ENCODE results near the gene DHX38.
A peak's percentile ranks its signal among the peaks of the same experiment; 100 is the strongest.

Gene DHX38

DNA sequence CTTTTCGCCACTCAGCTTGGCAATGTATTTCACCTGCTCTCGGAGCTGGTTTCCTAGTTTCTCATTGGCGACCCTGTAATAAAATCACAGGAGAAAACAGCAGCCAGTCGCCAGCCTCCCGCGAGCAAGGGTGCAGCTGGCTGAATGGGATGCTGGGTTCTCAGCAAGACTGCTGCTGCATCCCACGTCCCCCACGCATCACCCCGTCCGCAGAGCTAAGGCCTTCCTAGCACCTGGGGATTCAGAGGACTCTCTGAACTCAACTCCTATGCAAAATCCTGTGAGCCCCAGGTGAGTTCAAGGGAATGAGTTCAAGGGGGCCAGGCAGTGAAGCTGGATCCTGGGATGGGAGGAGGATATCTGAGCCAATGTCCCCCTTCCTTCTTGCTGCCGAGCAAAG is 29.3 kb downstream of the DHX38 start:
- no peak for DNase-seq (ENCODE audit: low read depth)

DNA sequence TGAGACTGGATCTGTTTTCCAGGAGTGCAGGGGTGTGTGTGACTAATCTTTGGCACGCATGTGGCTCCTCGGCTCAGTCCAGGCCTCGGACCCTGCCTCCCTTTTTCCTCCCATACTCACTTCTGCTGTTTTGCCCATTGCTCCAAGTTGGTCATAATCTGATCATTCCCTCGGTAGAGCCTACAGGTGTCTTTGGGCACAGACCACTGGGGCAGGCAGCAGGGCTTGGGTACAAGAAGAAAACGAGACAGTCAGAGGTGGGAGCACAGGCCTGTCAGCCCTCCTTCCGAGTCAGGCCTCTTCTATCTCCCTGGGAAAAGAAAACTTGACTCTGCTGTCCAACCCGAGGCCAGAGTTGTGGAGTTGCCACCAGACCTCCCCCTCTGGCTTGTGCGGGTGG is 29.8 kb downstream of the DHX38 start:
- DNase-seq (ENCODE audit: low read depth) = no peak

DNA sequence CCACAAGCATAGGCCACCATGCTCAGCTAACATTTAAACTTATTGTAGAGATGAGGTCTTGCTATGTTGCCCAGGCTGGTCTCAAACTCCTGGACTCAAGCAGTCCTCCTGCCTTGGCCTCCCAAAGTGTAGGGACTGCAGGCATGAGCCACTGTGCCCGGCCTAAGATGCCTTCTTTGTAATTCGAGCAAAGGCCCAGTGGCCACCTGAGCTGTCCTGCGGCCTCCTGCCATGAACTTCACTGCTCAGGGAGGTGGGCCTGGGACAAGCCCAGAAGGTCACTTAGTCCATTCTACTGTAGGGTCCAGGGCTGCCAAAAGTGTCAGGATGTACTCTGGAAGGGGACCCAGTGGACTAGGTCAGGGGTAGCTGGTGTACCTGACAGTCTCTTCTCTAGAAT is 30.5 kb downstream of the DHX38 start:
- no peak for DNase-seq (ENCODE audit: low read depth)

DNA sequence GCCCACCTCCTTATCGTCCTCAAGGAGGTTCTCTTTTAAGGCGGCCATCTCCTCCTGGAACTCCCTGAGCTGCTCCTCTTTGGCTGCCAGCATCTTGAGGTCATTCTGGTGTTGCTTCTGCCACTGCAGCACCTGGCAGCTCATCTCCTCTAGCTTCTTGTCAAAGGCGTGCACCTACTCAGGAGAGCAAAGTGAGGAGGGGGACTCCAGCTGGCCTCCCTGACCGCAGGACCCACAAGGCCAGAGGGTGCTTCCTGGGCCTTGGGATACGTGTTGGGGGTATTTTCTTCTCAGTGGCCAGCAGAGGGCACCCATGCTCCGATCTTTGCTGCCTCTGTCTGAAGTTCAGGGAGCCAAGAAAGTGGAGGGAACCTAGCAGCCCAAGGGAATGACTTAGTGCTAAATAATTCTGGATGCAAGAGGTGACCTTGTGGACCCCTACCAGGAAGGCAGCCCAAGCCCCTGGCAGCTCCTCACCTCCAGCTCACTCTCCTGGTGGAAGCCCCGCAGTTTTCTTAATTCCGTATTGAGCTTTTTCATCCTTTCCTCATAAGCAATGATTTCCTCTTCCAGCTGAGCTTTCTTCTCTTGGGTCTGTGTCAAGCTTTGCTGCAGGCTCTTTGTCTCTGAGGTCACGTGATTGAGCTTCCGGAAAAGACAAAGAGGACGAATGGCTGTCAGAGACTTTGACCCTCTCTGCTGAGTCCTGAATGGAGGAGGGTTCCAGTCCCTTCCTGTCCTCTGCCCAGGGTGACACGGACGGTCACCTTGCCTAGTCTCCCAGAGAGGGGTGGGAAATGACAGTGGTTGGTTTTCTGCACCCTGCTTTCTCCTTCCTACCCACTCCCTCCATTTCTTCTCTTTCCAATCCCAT is 31.4 kb downstream of the DHX38 start:
- peak; percentile 16 for DNase-seq (ENCODE audit: low read depth)

DNA sequence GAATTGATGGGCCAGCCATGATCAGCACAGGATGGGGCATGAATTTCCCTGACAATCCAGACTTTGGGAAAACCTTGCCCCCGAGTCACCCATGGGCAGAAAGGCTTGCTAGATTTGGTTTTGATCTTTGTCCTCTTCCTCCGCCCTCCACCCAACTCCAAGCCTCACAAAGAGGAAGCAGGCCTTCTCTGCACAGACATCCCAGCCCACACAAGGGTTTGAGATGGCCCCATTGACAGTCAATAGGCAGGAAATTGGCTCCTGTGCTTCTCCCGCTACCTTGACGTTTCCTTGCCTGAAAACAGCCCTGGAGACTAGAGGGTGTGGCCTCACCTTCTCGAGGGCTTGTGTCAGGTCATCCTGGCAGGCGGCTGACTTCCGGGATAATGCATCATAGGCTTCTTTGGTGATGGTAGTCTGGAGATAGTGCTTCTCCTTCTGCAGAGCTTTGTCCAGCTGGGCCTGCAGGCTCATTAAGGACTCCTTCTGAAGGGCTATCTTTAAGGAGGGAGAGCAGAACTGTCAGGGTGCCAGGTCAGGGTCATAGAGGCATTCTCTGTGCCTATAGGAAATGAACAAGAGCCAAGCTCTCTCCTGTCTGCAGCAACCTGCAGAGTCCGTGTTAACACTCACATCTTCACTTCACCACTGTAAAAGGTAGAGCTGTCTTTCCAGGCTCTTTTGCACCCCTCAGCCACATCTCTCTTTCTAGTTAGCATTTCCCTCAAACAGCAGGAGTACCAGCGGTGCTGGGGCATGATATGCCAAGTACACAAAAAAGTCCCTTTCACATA is 32.2 kb downstream of the DHX38 start:
- no peak for DNase-seq (ENCODE audit: low read depth)

DNA sequence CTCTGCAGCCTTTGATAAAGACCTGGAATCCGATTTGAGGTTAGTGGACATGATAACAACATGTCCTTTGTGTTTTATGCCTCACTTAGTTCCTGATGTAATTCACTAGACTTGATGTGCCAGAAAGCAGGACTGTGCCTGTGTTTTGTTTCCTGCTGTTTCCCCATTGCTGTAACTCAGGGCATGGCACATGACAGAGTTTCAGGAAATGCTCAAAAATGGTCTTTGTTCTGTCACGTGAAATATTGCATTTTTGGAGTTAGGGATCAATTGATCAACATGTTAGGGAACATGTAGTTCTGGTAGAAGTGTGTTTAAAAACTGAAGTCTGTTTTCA is 32.8 kb downstream of the DHX38 start:
- DNase-seq (ENCODE audit: low read depth) = no peak

DNA sequence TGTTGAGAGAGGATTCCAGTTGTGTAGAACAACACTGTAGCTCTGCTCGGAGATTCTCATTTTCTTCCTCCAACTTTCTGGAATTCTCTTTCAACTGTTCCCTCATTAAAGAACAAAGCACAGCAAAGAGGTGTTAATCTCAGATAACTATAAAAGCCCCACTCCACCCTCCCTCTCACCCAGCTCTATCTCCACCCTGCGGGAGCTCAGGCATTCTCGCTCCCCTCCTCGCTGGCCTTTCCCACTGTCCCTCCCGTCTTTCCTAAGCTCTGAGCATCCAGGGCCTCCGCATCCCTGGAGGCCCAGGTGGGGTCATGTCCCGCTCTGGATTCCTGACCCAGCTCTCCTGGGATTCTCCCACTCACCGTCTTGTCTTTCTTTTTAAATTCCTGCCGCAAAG is 35.1 kb downstream of the DHX38 start:
- no peak for DNase-seq (ENCODE audit: low read depth)

DNA sequence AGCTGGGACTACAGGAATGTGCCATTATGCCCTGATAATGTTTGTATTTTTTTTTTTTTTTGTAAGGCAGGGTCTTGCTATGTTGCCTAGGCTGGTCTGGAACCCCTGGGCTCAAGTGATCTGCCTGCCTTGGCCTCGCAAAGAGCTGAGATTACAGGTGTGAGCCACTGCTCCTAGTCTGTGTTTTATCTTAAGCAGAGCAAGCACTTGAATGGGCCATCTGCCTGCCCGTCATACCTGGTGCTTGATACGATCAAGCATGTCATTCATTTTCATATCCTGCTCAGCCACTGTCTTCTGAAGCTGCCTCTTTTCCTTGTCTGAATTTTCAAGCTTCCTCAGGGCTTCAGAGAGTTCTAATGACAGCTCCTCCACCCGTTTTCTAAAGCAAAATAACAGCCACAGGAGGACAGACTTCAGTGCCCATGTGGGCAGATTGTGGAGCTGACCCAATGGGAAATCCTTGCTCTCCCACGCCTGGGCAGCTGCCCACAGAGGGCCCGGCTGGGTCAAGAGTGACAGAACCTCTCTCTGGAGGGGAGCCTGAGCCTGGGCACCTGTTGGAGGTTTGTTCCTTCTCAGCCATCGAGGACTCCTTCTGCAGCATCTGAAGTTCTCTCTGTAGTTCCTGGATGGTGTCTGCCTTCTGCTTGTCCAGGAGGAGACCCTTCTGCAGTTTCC is 36.5 kb downstream of the DHX38 start:
- DNase-seq (ENCODE audit: low read depth) = no peak

DNA sequence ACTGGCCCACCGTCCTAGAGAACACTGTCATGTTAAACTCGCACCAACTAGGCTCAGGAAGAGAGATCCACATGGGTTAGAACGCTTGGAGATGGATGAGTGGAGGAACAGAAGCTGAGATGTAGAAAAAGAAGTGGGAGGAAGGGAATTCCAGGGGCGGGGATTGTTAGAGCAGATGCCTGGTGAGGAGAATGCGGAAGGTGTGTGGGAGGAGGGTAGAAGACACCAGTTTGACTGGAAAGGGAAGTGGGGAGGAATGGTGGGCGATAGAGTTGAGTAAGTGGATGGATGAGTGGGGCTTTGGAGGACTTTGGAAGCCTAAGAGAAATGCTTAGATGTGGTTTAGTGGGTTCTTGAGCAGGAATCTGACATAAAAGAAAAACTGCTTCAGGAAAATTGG is 37.4 kb downstream of the DHX38 start:
- DNase-seq (ENCODE audit: low read depth) = no peak

DNA sequence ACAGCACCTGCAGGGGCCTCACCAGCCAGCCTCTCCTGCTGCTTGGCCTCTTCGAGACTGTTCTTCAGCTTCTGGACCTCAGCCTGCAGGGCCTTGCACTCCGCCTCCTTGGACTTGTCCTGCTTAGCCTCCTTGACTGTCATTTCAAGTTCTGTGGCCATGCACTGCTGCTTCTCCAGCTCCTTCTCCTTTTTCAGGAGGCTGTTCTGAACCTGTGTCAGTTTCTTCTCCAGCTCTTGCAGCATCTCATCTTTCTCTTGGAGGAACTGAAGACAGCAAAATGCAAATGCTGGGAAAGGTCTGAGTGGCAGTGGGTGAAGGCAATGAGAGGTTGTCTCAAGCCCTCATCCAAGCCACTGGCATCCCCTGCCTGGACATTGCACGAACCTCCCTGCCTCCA is 39.1 kb downstream of the DHX38 start:
- no peak for DNase-seq (ENCODE audit: low read depth)

DNA sequence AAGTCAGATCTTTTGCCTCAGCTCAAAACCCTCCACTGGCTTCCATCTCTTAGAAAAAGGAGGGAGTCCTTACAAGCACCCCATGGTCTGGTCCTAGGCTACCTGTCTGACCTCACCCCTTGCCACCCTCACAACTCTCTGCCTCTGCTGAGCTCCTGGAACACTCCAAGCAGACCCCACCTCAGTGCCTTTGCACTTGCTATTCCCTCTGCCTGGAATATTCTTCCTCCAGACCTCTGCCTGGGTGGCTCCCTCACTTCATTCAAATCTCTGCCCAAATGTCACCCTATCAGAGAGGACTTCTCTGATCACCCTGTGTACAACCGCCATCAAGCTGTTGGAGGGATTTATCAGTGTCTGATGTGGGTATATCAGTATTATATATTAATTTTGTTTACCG is 40.9 kb downstream of the DHX38 start:
- DNase-seq (ENCODE audit: low read depth) = no peak

DNA sequence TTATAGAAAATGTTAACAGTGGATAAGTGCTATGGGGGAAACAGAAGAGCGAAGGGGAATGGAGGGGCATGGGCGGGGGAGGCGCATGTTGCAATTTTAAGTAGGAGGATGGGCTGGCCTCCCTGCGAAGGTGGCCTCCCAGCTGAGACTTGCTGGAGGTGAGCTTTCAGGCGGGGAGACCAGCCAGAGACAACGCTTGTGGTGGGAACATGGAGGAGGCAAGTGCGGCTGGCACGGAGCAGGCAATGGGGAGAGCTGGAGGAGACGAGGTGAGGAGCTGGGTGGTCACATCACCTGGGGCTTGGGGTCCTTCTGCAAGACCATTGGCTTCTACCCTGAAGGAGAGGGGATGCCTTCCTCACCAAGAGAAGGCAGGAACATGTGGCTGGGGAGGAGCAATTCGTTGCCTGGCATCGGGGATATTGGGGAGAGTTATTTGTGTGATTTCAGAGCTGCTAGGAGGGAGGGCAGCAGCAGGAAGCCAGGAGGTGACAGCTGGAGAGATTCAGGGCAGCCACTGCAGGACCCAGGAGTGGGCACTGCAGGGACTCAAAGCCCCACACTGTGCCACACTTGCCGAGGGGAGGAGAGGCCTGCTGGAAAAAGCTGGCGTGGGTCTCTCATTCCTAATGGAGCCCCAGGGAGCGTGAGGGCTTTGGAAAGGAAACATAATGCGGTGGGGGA is 43.9 kb downstream of the DHX38 start:
- DNase-seq (ENCODE audit: low read depth) = no peak

DNA sequence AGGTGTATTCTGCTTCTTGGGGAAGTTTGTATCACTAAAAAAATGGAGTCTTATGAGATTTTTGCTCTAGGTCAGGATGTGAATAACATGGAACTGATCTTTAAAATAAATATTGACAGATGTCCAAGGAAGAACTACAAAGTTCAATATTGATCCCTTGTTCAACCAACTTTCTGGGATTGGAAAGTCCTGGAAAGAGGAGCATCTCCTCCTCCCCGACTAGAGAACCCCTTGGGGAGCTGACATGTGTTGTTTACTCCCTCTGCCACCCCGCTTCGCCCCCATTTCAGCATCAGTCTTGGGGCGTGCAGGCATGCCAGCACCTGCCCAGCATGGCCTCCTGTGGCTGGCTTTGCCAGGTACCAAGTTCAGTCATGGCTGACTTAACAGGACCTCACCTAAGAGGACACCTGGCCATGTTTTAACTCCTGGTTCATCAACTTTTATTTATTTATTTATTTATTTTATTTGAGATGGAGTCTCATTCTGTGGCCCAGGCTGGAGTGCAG is 44.5 kb downstream of the DHX38 start:
- no peak for DNase-seq (ENCODE audit: low read depth)

DNA sequence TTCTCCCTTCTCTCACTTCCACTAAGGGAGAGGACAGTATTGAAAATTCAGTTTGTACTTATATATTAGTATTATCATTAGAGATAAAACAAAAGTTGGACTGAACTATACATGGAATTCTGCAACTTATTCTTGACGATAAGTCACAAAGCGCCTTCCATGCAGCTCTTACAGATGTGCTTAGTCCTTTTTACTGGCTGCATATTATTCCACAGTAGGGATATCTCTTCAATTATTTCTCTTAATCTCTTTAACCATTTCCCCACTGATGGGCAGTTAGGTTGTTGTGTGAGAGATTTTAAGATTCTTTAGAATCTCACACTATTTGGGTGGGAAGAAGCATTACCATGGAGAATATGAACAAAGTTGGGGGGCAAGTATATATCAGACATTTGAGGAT is 46.3 kb downstream of the DHX38 start:
- no peak for DNase-seq (ENCODE audit: low read depth)

DNA sequence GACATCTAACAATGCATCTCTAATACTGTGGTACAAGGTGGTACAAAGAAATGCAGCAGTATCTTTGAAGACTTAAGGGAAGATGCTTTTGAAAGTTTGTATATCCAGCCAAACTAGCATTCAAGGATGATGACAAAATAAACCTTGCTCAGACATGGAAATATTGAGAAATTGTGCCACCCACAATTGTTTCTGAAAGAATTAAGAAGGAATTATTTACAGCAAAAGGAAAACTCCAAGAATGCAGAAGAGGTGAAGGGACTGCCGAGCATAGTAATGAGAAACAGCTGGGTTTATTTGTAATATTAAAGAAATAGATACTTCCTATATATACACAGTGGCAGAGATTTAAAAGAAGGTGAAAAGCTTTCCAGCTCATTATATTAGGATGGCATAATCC is 48.8 kb downstream of the DHX38 start:
- DNase-seq (ENCODE audit: low read depth) = no peak

DNA sequence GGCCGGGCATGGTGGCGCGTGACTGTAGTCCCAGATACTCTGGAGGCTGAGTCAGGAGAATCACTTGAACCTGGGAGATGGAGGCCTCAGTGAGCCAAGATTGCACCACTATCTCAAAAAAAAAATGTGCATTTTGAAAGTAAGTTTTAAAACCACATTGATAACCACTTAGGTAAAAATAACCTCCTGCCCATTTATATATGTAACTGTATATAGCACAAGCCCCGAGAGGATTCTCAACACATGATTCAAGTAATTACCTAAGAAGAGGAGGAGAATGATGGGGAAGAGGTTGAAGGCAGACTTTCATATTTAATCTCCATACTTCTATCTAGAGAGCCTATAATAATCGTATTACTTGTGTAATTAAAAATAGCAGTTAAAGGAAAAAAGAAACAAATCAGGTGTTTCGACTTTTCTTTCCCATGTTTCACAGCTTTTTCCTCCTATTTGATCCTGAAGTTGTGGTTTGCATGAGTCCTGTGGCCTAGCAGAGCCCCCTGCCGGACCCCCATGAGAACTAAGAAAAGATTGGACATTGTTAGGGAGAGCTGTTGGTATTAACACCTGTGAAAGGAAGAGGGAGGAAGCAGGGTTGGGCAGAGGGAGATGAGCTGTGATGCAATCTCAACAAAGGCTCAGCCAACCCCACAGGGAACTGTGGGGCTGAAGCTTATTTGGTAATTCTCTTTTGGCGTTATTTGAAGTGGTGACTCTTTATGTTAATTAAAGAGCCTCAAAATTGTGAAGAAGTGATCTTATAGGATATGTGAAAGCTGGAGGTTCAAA is 56.2 kb downstream of the DHX38 start:
- no peak for DNase-seq (ENCODE audit: low read depth)

DNA sequence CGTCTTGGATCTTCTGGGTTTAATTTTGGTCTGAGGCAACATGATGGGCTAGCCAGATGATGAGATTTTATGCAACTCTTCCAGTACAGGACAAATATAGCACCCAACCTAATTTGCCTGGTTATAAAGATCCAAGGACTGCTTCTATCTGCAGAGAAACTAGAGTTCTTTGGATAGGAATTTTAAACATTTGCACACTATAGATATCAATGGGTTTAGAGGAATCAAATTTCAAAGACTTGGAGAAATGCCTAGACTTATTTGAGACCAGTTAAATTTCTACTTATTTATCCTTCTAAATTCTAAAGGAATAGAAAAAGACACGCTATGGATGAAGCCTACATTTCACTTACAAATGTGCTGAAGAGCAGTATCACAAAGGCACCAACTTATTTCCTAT is 65.7 kb downstream of the DHX38 start:
- DNase-seq (ENCODE audit: low read depth) = no peak

DNA sequence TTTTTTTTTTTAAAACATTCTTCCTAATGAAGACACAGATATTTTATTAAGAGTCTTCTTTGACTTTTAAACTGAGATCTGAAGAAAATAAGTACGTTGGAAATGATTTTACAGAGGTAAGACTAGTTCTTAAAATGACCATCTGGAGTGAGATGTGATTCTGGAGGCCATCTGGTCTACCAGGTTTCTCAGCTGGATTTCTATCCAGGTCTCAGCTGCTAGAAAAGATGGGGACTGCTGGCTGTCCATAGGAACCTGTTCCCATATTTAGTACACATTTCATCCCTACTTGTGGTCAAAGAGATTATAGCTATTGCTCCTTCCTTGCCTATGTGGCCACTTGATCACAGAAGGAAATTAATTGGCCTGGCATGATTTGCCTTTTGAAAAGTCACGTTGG is 66.2 kb downstream of the DHX38 start:
- no peak for DNase-seq (ENCODE audit: low read depth)

DNA sequence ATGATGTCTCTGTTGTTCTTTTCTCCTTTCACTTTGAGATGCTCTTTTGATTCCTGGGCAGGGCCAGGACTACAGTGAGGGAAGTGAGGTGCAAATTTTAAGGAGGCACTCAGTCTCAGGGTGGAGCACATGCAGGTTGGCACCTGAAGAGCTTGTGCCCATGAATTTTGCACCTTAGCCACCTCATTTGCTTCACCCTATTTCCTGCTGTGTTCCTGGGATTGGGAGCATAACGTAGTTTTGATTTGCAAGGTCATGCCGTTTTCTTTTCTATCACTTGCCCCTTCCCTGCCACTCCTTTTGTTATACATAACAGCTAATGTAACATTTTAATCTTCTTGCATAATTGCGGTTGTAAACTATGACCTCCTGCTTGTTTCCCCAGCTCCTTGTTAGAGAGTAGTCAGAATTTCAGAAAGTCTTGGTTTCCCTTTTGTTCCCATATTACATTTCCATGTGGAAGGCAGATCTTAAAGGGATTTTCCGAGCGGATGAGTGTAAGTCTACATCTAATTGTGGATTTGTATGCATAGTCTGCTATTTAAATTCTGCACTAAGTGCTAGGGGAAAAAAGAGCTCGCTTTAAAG is 68.6 kb downstream of the DHX38 start:
- DNase-seq (ENCODE audit: low read depth) = no peak
